Mucosa of rectum (tissue), 2 donors: ENCODE results near the gene CYBC1.

Source experiments
- H3K27ac ChIP-seq, 2 donors: one replicate each; pipeline ENCODE4 v1.7.0; 2013; ENCODE audit warnings: inconsistent platforms in 2 of 2, low read depth in 2 of 2, low read length in 2 of 2
- H3K27me3 ChIP-seq, 2 donors: one replicate each; pipeline ENCODE4 v1.7.0; 2013; ENCODE audit warnings: low read length in 2 of 2; ENCODE audit not compliant: control insufficient read depth in 2 of 2, insufficient read depth in 2 of 2
- H3K36me3 ChIP-seq, 2 donors: one replicate each; pipeline ENCODE4 v1.7.0; 2013; ENCODE audit warnings: low read length in 2 of 2; ENCODE audit not compliant: control insufficient read depth in 2 of 2, insufficient read depth in 2 of 2
- H3K4me1 ChIP-seq, 2 donors: one replicate each; pipeline ENCODE4 v1.7.0; 2013; ENCODE audit warnings: low read length in 2 of 2, mild to moderate bottlenecking in 1 of 2; ENCODE audit not compliant: control insufficient read depth in 2 of 2, insufficient read depth in 2 of 2
- H3K4me3 ChIP-seq, 2 donors: one replicate each; pipeline ENCODE4 v1.7.0; 2013; ENCODE audit warnings: low read length in 2 of 2
- H3K9ac ChIP-seq, 2 donors: one replicate each; pipeline ENCODE4 v1.7.0; 2013; ENCODE audit warnings: low read length in 2 of 2, low read depth in 1 of 2, mild to moderate bottlenecking in 1 of 2
- H3K9me3 ChIP-seq, 2 donors: one replicate each; pipeline ENCODE4 v1.7.0; 2013; ENCODE audit warnings: low read length in 2 of 2; ENCODE audit not compliant: control insufficient read depth in 2 of 2
- donor health status: healthy.
- donor health status: Normal muscosa, but diverticular disease.

CYBC1 gene

DNA sequence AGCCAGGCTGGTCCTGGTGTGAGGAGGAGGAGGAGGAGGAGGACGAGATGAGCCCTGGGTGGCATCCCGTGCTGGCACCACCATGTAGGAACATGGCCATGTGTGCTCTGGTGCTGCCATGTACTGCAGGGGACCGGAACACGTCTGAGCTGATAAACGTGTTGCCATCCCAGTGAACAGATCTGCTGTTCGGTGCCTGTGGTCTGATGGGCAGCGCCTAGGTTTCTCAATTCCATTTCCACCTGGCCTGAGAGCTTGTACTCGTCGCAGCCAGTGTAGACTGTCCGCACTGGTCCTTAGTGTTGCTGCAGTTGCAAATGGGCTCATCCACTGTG is 40.6 kb upstream of the CYBC1 start:
- Histone ChIP-seq H3K4me1 (peaks cover 2 to 14% of the 10 kb centered on the region in 2 donors), H3K9me3 (no peaks in the 10 kb centered on the region), H3K27ac (no peak overlapping the region), H3K27me3 (no peaks in the 10 kb centered on the region), H3K9ac (no peak overlapping the region), H3K36me3 (peaks cover 9 to 11% of the 10 kb centered on the region in 2 donors), H3K4me3 (no peak overlapping the region)

DNA sequence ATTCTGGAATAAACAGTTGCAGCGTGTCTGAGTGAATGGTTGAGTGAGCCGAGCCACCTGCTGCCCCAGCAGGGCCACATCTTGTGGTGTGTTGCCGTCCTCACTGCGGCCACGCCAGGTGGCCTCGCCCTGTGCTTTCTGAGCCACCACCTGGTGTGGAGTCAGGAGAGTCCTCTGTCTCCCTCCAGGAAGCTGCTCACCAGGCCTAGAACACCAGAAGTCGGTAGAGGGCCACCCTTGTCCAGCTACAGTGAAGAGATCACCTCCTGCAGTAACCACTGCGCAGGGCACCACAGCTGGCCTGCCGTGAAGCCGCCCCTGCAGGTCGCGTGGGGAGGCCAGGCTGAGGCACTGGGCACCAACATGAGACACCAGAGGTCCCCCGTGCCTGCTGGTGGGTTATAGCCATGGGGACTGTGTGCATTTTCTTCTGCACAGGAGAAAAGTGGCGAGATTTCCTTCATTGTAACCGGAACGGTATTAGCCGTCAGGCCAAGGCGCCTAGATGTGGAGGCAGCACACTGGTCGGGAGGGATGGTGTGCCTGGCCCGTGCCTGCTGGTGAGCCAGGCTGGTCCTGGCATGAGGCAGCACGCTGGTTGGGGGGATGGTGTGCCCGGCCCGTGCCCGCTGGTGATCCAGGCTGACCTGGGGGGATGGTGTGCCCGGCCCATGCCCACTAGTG is 40.1 kb upstream of the CYBC1 start:
- Histone ChIP-seq H3K9ac (no peak overlapping the region), H3K27ac (no peak overlapping the region), H3K4me1 (peaks cover 3 to 12% of the 10 kb centered on the region in 2 donors), H3K9me3 (no peaks in the 10 kb centered on the region), H3K27me3 (no peaks in the 10 kb centered on the region), H3K4me3 (no peak overlapping the region), H3K36me3 (peaks cover 13 to 15% of the 10 kb centered on the region in 2 donors)

DNA sequence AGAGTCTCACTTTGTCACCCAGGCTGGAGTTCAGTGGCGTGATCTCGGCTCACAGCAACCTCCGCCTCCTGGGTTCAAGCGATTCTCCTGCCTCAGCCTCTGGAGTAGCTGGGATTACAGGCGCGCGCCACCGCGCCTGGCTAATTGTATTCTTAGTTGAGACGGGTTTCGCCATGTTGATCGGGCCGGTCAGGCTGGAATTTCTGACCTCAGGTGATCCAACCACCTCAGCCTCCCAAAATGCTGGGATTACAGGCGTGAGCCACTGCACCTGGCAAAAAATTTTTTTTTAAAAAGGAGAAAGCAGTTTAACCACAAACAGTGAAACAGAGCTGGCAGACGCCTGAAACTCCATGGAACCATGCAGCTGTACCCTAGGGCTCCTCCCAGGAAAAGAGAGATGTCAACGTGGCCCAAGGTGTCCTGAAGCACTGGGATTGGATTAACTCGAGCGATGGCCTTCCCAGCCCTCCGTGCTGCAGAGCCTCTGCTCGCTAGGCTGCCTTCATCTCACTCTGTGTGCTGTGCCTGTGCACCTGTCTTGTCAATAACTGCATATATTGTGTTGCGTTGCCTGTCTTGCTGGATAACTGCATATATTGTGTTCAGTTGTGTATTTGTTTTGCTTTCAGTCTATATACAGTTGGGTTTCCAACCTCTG is 39.4 kb upstream of the CYBC1 start:
- Histone ChIP-seq H3K4me3 (no peak overlapping the region), H3K27me3 (no peaks in the 10 kb centered on the region), H3K4me1 (peaks cover 3 to 12% of the 10 kb centered on the region in 2 donors), H3K27ac (no peak overlapping the region), H3K9ac (no peak overlapping the region), H3K36me3 (peaks cover 17 to 20% of the 10 kb centered on the region in 2 donors), H3K9me3 (no peaks in the 10 kb centered on the region)

DNA sequence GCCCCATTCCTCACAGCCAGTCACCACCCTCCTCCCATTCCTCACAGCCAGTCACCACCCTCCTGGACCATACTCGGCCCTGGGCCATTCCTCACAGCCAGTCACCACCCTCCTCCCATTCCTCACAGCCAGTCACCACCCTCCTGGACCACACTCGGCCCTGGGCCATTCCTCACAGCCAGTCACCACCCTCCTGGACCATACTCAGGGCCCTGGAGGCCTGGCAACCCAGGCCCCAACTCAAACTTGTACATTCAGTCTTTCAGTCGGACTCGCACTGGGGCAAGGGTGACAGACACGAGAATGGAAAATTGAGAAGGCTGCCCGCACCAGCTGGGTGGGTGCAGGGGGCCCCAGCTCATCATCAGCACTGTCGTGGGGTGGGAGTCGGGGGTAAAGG is 38.6 kb upstream of the CYBC1 start:
- Histone ChIP-seq H3K36me3 (peaks cover 26 to 28% of the 10 kb centered on the region in 2 donors), H3K4me1 (peaks cover 3 to 7% of the 10 kb centered on the region in 2 donors), H3K9ac (no peak overlapping the region), H3K27me3 (no peaks in the 10 kb centered on the region), H3K4me3 (no peak overlapping the region), H3K9me3 (no peaks in the 10 kb centered on the region), H3K27ac (no peak overlapping the region)

DNA sequence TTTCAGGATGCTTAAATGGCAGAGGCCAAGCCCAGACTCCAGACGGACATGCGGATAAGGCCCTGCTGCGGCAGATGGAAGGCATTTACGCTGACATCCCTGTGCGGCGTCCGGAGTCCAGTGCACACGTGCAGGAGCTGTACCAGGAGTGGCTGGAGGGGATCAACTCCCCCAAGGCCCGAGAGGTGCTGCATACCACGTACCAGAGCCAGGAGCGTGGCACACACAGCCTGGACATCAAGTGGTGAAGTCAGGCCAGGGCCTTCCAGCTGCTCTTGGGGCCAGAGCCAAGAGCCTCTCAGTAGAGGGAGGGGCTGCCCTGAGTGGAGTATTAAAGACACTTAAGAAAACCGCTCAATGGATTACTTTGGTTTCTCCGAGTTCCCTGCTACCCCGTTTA is 37.4 kb upstream of the CYBC1 start:
- no peak overlapping the region for H3K27ac ChIP-seq
- peaks cover 3 to 7% of the 10 kb centered on the region in 2 donors for H3K4me1 ChIP-seq
- no peaks in the 10 kb centered on the region for H3K9me3 ChIP-seq
- H3K27me3 ChIP-seq: no peaks in the 10 kb centered on the region
- no peak overlapping the region for H3K4me3 ChIP-seq
- no peak overlapping the region for H3K9ac ChIP-seq
- peaks cover 31 to 33% of the 10 kb centered on the region in 2 donors for H3K36me3 ChIP-seq

DNA sequence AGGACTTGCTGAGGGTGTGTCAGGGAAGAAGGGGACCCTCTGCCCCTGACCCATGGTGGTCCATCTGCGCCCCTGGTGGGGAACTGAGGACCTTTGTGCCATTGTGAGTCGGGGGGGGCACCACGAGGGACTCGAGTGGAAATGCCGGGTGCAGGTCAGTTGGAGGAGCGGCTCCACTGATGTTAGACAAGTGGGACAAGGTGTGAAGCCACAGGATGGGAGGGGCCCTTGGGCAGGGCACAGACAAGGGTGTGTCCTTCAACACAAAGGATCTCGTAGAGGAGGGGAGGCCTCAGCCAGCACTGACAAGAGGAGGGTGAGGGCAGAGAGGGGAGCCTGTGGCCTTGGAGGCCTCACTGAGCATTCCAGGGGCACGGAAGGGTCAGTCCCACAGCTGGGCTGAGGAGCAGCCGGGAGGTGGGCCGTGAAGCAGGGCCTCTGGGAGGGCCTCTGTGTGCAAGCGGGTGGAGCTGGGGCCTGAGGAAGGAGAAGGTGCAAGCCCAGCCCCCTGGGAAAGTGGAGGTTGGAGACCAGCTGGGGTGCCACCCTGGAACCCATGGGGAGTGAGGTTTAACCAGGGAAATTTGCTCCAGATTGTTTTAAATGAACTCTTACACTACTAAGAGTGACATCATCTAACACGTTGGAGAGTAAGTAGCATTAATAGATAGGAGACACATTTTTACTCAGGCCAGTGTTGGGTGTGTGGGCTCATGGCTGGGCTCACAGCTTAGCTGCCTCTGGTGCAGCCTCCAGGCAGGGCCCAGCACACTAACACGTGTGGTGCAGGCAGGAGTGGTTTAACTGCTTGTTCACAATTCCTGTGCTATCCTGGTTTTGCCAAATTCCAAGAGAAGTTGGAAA is 35.9 kb upstream of the CYBC1 start:
- H3K27ac ChIP-seq: no peak overlapping the region
- no peak overlapping the region for H3K4me3 ChIP-seq
- no peaks in the 10 kb centered on the region for H3K9me3 ChIP-seq
- no peaks in the 10 kb centered on the region for H3K27me3 ChIP-seq
- no peak overlapping the region for H3K9ac ChIP-seq
- H3K36me3 ChIP-seq: peaks cover 37 to 40% of the 10 kb centered on the region in 2 donors
- H3K4me1 ChIP-seq: peaks cover 3 to 7% of the 10 kb centered on the region in 2 donors

DNA sequence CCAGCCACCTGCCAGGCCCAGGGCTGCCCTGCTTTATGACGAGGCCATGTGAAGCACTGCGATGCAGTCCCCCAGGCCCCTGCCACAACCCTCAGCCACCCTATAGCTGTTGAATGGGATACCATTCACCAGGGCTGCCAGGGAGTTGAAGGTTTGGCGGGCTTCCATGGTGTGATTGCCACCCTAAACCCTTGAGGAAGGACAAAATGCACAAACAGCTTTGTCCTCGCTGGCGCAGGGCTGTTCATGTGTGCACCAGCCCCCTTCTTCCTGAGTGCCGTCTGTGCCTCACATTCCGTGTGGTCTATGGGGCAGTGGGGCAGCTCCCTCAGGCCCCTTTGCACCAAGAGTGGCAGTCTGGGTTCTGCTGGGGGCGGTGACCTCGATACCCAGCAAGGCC is 33.3 kb upstream of the CYBC1 start:
- H3K36me3 ChIP-seq: peaks cover 59 to 62% of the 10 kb centered on the region in 2 donors
- peaks cover 3 to 7% of the 10 kb centered on the region in 2 donors for H3K4me1 ChIP-seq
- H3K9me3 ChIP-seq: no peaks in the 10 kb centered on the region
- no peak overlapping the region for H3K4me3 ChIP-seq
- no peak overlapping the region for H3K27ac ChIP-seq
- H3K27me3 ChIP-seq: no peaks in the 10 kb centered on the region
- no peak overlapping the region for H3K9ac ChIP-seq

DNA sequence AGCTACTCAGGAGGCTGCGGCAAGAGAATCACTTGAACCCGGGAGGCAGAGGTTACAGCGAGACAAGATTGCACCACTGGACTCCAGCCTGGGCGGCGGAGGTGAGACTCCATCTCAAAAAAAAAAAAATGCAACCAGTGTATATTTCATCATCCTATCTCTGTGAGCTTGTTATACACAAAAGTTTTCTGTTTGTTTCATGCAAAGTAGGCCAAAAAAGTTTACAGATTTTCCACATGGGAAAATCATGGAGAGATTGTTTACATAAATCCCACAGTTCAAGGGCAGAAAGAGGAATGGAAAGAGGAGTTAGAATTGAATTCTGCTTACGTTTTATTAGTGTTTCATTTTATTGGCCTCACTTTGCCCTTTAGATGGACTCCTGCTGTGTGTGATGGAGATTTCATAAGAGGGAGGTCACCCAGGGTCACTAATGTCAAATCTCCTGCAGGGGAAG is 32.7 kb upstream of the CYBC1 start:
- Histone ChIP-seq H3K9ac (no peak overlapping the region), H3K9me3 (no peaks in the 10 kb centered on the region), H3K36me3 (peaks cover 64 to 68% of the 10 kb centered on the region in 2 donors), H3K4me1 (peaks cover 3 to 7% of the 10 kb centered on the region in 2 donors), H3K27ac (no peak overlapping the region), H3K4me3 (no peak overlapping the region), H3K27me3 (no peaks in the 10 kb centered on the region)

DNA sequence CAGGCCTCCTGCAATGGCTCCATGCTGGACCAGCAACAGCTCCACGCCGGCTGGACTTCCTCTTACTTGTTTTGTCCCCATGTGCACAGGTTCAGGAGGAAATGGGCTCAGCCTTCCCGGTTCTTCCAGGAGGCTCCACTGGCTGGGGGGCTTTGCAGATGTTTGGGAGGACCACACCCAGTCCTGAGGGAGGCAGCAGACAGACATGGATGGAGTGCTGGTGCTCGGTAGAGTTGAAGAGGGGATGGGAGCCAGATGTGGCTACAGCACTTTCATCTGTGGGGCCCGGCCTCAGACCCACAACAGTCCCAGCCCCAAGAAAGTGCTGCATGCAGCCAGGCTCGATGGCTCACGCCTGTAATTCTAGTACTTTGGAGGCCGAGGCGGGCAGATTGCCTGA is 29.8 kb upstream of the CYBC1 start:
- Histone ChIP-seq H3K9ac (no peak overlapping the region), H3K4me3 (no peak overlapping the region), H3K36me3 (peaks cover 56 to 64% of the 10 kb centered on the region in 2 donors), H3K9me3 (no peaks in the 10 kb centered on the region), H3K27me3 (no peaks in the 10 kb centered on the region), H3K27ac (no peak overlapping the region), H3K4me1 (no peaks in the 10 kb centered on the region)

DNA sequence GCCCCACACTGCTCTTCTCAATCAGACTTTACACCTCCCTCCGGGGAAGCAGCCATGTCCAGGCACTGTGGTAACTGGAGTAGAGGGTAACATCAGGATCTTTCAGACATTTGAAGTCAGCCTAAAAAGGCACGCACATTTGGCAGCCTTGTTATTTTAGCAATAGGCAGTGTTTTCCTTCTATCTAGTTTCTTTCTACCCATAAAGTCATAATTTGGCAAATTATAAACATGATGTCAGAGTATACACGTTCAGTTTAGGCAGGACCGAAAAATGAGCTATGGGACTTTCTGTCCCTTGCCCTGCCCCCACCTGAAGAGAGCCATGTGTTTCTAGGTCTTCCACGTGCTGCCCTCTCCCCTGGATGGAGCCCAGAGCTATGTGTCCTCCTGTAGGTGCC is 29.1 kb upstream of the CYBC1 start:
- no peak overlapping the region for H3K9ac ChIP-seq
- no peaks in the 10 kb centered on the region for H3K27me3 ChIP-seq
- no peak overlapping the region for H3K4me3 ChIP-seq
- H3K27ac ChIP-seq: no peak overlapping the region
- no peaks in the 10 kb centered on the region for H3K4me1 ChIP-seq
- no peaks in the 10 kb centered on the region for H3K9me3 ChIP-seq
- peaks cover 54 to 65% of the 10 kb centered on the region in 2 donors for H3K36me3 ChIP-seq
